ENCODE results near the gene CAMSAP2.
A peak's percentile ranks its signal among the peaks of the same experiment; 100 is the strongest.
"Not testable (repeated sequence)": the region's sequence is repeated elsewhere in the genome, so short reads cannot be mapped to it uniquely, and the experiment has no call there.

Gene CAMSAP2

GRCh38 chr1:200738949-200739651 lies 407 bp downstream of the CAMSAP2 start:
- DNase-seq (ENCODE audit: low read depth in 2 of 2): peak in 1 of 2 donors; percentile 30

- no peak for DNase-seq (ENCODE audit: low read depth in 2 of 2)
Observed at GRCh38 chr1:200739702-200740570, 1.2 kb downstream of the CAMSAP2 start.

- no peak for DNase-seq (ENCODE audit: low read depth in 2 of 2)
Observed at GRCh38 chr1:200740571-200741208, 2.0 kb downstream of the CAMSAP2 start.

DNA sequence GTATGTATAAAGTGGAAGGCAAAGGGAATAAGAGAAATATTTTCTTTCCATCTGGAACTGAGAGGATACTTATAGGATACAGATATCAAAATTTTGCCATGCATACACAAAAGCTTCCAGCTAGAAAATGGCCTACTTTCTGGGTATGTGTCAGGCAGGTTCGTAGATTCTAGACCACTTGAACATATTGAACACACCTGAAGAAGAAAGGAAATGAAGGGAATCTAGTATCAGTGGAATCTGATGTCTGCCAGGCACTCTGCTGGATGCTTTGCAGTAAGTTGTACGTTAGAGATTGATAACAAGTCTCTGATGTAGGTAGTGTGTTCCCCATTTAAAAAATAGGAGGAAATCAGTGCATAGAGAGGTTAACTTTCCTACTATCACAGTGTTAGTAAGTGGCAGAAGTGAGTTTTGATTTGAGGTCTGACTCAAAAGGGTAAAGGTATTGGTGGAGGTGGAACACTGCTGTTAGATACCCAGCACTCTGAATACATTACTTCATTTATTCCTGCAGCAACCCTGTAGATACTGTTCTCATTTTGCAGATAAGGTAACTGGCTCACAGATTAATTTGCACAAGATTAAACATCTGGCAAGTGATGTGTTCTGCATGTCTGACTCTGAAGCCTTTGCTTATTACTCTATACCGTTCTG lies 3.0 kb downstream of the CAMSAP2 start:
- DNase-seq (ENCODE audit: low read depth in 2 of 2): no peak

GRCh38 chr1:200744143-200744542 lies 5.5 kb downstream of the CAMSAP2 start:
- no peak for DNase-seq (ENCODE audit: low read depth in 2 of 2)

- DNase-seq (ENCODE audit: low read depth in 2 of 2): no peak
Observed at GRCh38 chr1:200749090-200749489, 10.4 kb downstream of the CAMSAP2 start.

DNA sequence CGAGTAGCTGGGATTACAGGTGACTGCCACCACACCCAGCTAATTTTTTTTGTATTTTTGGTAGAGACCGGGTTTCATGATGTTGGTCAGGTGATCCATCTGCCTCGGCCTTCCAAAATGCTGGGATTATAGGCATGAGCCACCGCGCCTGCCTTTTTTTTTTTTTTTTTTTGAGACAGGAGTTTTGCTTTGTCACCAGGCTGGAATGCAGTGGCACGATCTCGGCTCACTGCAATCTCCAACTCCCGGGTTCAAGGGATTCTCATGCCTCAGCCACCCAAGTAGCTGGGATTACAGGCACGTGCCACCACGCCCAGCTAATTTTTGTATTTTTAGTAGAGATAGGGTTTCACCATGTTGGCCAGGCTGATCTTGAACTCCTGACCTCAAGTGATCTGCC lies 12.1 kb downstream of the CAMSAP2 start:
- DNase-seq (ENCODE audit: low read depth in 2 of 2): not testable (repeated sequence)

- no peak for DNase-seq (ENCODE audit: low read depth in 2 of 2)
Observed at GRCh38 chr1:200751717-200752116, 13.0 kb downstream of the CAMSAP2 start.

DNA sequence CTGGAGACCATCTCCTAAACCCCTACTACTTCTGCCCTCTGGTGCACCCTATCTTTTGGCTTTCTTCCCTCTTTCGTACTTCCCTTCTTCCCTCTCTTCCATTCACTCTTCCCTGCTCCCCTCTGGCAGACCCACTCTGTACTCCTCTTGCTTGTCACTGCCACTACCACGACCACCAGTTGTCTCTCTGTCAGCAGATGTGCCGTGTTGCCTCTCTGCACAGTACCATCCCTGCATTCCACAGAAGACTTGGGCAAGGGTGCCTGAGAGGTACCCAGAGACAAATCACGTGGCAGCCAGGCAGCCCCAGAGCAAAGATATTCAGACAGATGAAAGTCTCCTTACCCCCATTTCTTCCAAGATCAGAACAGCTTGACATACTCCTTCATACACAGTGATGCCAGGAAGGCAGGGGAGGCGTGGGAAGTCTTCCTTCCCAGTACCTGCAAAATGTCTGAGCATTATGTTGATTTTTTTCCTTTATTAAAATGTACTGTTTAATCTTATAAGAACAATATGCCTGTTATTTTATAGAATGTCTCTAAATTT lies 15.0 kb downstream of the CAMSAP2 start:
- DNase-seq (ENCODE audit: low read depth in 2 of 2): no peak

GRCh38 chr1:200755456-200755855 lies 16.8 kb downstream of the CAMSAP2 start:
- DNase-seq (ENCODE audit: low read depth in 2 of 2): no peak

DNA sequence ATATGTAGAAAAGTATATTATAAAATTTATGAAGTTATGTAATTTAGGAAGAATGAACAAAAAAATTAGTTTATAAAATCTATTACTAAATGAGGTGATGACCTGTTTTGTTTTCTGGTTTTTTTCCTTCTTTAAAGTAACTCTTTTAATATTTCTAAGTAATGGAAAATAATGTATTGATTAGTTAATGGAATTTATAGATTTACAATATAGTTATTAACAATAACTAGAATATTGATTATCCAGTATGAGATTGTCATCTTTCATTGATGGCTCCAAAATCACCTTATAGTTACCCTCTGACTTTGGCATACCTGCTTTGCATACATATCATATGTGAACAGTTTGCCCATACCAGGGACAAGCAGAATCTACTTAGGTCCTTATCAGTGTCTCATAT lies 23.4 kb downstream of the CAMSAP2 start:
- no peak for DNase-seq (ENCODE audit: low read depth in 2 of 2)

DNA sequence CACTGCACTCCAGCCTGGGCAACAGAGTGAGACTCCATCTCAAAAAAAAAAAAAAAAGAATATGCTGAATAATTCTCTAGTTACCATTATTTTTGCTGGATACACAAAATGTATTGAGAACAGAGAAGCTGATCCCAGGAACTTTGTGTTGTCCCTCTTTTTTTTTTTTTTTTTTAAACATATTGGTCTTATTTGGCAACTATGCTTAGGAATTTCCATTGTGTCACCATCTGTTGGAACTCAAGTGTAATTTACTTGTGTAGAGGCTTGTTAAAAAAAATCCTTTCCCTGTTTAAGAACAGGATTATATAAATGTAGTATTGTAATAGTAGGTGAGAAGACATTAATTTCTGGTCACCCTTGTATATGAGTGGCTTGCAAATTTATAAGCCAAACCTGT lies 28.6 kb downstream of the CAMSAP2 start:
- no peak for DNase-seq (ENCODE audit: low read depth in 2 of 2)

DNA sequence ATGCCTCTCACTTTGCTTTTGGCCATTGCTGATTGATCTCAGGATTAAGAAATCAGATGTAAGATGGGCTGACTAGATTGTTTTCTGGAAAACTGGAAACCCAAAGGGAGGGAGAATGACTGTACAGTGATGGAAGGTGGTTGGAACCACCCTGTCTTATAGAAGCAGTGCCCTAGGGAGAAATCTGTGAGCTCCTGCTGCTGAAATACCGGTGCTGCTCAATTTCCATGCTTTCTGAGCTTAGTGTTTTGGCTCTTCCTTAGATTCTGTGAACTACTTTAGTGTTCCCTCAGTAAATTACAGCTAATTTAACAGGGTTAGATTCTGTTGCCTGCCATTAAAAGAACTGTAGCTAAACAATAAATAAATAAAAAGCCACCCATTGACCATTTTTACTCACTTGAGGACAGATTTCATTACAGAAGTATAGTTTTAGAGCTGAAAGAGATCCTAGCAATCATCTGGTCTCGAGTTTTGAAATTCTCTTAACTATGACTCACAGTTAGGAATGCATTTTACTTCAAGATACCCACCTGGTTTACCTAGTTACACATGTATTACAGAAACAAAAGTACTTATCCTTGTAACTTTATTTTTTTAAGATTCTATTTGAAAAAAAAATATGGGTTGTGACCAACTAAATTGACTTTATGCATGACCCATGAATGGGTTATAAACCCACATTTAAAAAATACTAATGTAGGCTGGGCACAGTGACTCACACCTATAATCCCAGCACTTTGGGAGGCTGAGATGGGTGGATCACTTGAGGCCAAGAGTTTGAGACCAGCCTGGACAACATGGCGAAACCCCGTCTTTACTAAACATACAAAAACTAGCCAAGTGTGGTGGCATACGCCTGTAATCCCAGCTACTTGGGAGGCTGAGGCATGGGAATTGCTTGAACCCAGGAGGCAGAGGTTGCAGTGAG lies 33.2 kb downstream of the CAMSAP2 start:
- no peak for DNase-seq (ENCODE audit: low read depth in 2 of 2)

DNA sequence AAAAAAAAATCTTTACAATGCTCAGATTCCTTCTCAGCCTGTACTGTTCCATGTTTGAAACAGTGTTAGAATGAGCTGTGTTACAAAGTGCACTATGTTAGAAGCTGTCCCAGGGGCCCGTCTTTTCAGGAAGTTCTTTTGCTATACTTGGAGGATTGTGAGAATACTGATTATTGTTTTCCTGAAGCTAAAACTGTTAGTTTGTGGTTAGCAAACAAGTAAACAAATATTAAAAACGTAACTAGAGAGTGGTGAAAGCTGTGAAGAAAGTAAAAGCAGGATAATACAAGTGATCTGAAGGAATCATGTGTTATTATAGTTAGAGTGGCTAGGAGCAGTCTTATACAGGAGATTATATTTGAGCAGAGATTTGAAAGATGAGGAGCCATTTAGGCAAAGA lies 35.6 kb downstream of the CAMSAP2 start:
- DNase-seq (ENCODE audit: low read depth in 2 of 2): no peak

GRCh38 chr1:200774735-200775444 lies 36.2 kb downstream of the CAMSAP2 start:
- no peak for DNase-seq (ENCODE audit: low read depth in 2 of 2)

GRCh38 chr1:200775850-200776249 lies 37.2 kb downstream of the CAMSAP2 start:
- no peak for DNase-seq (ENCODE audit: low read depth in 2 of 2)

GRCh38 chr1:200776949-200777348 lies 38.3 kb downstream of the CAMSAP2 start:
- DNase-seq (ENCODE audit: low read depth in 2 of 2): no peak

GRCh38 chr1:200778766-200779165 lies 40.1 kb downstream of the CAMSAP2 start:
- no peak for DNase-seq (ENCODE audit: low read depth in 2 of 2)

- no peak for DNase-seq (ENCODE audit: low read depth in 2 of 2)
Observed at GRCh38 chr1:200779326-200779725, 40.6 kb downstream of the CAMSAP2 start.

Measured in stimulated activated CD4-positive, alpha-beta T cell treated with anti-CD3 and anti-CD28 coated beads, Interleukin-15, amount 100 ng/mL, for 48 hours (primary cell).